DND-41 (cell line): ENCODE data around the gene TIMMDC1.

ENCODE experiments used
- ATAC-seq: fragments of 200-7000 bp; cut with Tn5 transposase; 3 replicates; pipeline ENCODE4 v1.9.1; 2021; ENCODE audit warnings: low read depth; ENCODE audit not compliant: insufficient read depth
- DNase-seq: peaks from one replicate; pipeline ENCODE4 v3.0.0-alpha.2; 2020
- H2AFZ ChIP-seq: 2 replicates; pipeline ENCODE4 v1.6.0; 2012; ENCODE audit warnings: low read depth, low read length
- H3K27ac ChIP-seq: 2 replicates; pipeline ENCODE4 v1.5.1; 2012; ENCODE audit warnings: low read length, inconsistent platforms
- H3K27me3 ChIP-seq: fragments of 200-600 bp; sonication (generic); 2 replicates; pipeline ENCODE4 v1.6.0; 2012; ENCODE audit warnings: low read length, mild to moderate bottlenecking, inconsistent platforms; ENCODE audit not compliant: insufficient read depth, poor library complexity
- H3K36me3 ChIP-seq: 2 replicates; pipeline ENCODE4 v1.5.1; 2012; ENCODE audit warnings: low read length, inconsistent platforms; ENCODE audit not compliant: insufficient read depth
- H3K4me1 ChIP-seq: 2 replicates; pipeline ENCODE4 v1.5.1; 2012; ENCODE audit warnings: mild to moderate bottlenecking, low read length; ENCODE audit not compliant: insufficient read depth
- H3K4me2 ChIP-seq: 2 replicates; pipeline ENCODE4 v1.6.0; 2012; ENCODE audit warnings: mild to moderate bottlenecking, moderate library complexity, low read length, inconsistent platforms; ENCODE audit not compliant: insufficient read depth
- H3K4me3 ChIP-seq, 2 experiments: fragments of 200-600 bp in 1 of 2; shearing (Covaris generic) in 1 of 2; 2 replicates each; pipeline ENCODE4 v1.5.1; 2012 to 2016; ENCODE audit warnings: inconsistent platforms in 2 of 2, low read length in 2 of 2, mild to moderate bottlenecking in 2 of 2, low read depth in 1 of 2, moderate library complexity in 1 of 2
- H3K79me2 ChIP-seq: 2 replicates; pipeline ENCODE4 v1.6.0; 2012; ENCODE audit warnings: low read length, inconsistent platforms; ENCODE audit not compliant: insufficient read depth
- H3K9ac ChIP-seq: 2 replicates; pipeline ENCODE4 v1.6.0; 2012; ENCODE audit warnings: low read depth, mild to moderate bottlenecking, inconsistent platforms, low read length, moderate library complexity
- H3K9me3 ChIP-seq: 2 replicates; pipeline ENCODE4 v1.5.1; 2012; ENCODE audit warnings: low read length, moderate library complexity, mild to moderate bottlenecking, inconsistent platforms; ENCODE audit not compliant: insufficient read depth, severe bottlenecking
- H4K20me1 ChIP-seq: 2 replicates; pipeline ENCODE4 v1.6.0; 2012; ENCODE audit warnings: low read length; ENCODE audit not compliant: insufficient read depth
- EZH2 ChIP-seq: IDR thresholded peaks from 3 replicates; pipeline ENCODE4 v1.6.1; 2012; ENCODE audit warnings: borderline replicate concordance, low read depth, mild to moderate bottlenecking, moderate library complexity, low read length, inconsistent platforms; ENCODE audit not compliant: severe bottlenecking
- TF ChIP-seq, protein P1 (sequence below): IDR thresholded peaks from 2 replicates; pipeline ENCODE4 v1.5.1; 2012; ENCODE audit warnings: borderline replicate concordance, low read length, moderate library complexity, mild to moderate bottlenecking; ENCODE audit not compliant: poor library complexity, severe bottlenecking; ENCODE audit errors: extremely low read depth

TIMMDC1 gene

GRCh38 chr3:119492810-119493209 is 5.5 kb upstream of the TIMMDC1 start:
- Histone ChIP-seq H3K4me3 (no peak overlapping the region), H3K79me2 (peaks cover 6% of the 10 kb centered on the region), H3K27ac (no peak overlapping the region), H3K27me3 (no peaks in the 10 kb centered on the region), H3K9ac (no peak overlapping the region), H2AFZ (no peak overlapping the region), H3K36me3 (peaks cover 37% of the 10 kb centered on the region), H3K4me2 (no peak overlapping the region), H4K20me1 (no peaks in the 10 kb centered on the region), H3K9me3 (no peaks in the 10 kb centered on the region), H3K4me1 (peaks cover 13% of the 10 kb centered on the region)
- TF ChIP-seq, protein P1, sequence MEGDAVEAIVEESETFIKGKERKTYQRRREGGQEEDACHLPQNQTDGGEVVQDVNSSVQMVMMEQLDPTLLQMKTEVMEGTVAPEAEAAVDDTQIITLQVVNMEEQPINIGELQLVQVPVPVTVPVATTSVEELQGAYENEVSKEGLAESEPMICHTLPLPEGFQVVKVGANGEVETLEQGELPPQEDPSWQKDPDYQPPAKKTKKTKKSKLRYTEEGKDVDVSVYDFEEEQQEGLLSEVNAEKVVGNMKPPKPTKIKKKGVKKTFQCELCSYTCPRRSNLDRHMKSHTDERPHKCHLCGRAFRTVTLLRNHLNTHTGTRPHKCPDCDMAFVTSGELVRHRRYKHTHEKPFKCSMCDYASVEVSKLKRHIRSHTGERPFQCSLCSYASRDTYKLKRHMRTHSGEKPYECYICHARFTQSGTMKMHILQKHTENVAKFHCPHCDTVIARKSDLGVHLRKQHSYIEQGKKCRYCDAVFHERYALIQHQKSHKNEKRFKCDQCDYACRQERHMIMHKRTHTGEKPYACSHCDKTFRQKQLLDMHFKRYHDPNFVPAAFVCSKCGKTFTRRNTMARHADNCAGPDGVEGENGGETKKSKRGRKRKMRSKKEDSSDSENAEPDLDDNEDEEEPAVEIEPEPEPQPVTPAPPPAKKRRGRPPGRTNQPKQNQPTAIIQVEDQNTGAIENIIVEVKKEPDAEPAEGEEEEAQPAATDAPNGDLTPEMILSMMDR: no peak
- TF ChIP-seq EZH2: no peak
- no peak for ATAC-seq
- no peak for DNase-seq

GRCh38 chr3:119494597-119494996 is 3.8 kb upstream of the TIMMDC1 start:
- DNase-seq (no peak), ATAC-seq (no peak)
- no peak for TF ChIP-seq EZH2
- TF ChIP-seq, protein P1: peak; percentile 4
- no peaks in the 10 kb centered on the region for H3K27me3 ChIP-seq
- H3K79me2 ChIP-seq: peaks cover 20% of the 10 kb centered on the region
- no peak overlapping the region for H3K4me2 ChIP-seq
- H3K4me3 ChIP-seq: no peak overlapping the region
- no peak overlapping the region for H3K9ac ChIP-seq
- H4K20me1 ChIP-seq: no peaks in the 10 kb centered on the region
- peaks cover 18% of the 10 kb centered on the region for H3K4me1 ChIP-seq
- peaks cover 20% of the 10 kb centered on the region for H3K36me3 ChIP-seq
- no peak overlapping the region for H3K27ac ChIP-seq
- H3K9me3 ChIP-seq: no peaks in the 10 kb centered on the region
- H2AFZ ChIP-seq: no peak overlapping the region

DNA sequence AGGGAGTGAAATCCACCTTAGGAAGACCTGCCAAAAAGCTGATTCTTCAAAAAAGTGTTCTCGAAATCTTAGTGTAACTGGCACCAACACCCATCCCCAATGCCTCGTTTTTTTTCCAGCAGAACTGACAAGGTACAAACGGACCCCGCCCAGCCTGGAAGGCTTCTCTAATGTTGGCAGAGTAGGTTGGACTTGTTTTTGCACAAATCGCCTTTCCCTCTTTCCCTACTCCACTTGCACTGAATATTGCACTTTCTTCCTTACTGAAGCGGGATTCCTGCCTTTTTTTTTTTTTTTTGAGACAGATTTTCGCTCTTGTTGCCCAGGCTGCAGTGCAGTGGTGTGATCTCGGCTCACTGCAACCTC is 544 bp upstream of the TIMMDC1 start:
- no peak for DNase-seq
- Histone ChIP-seq H3K27me3 (no peaks in the 10 kb centered on the region), H3K4me3 (peak overlapping the region; percentile 65 to 88; a peak in 3 of 4 replicates), H4K20me1 (no peaks in the 10 kb centered on the region), H3K27ac (peak overlapping the region; percentile 77), H3K9ac (peak overlapping the region; percentile 81), H3K36me3 (peaks cover 3% of the 10 kb centered on the region; the same call in 1 of the 2 replicates), H3K79me2 (peaks cover 39% of the 10 kb centered on the region), H3K4me1 (peaks cover 35% of the 10 kb centered on the region), H3K9me3 (no peaks in the 10 kb centered on the region), H2AFZ (peak overlapping the region; percentile 80), H3K4me2 (peak overlapping the region; percentile 84)
- TF ChIP-seq, protein P1: no peak
- TF ChIP-seq EZH2: no peak
- ATAC-seq: no peak; the same call in 1 of the 3 replicates

DNA sequence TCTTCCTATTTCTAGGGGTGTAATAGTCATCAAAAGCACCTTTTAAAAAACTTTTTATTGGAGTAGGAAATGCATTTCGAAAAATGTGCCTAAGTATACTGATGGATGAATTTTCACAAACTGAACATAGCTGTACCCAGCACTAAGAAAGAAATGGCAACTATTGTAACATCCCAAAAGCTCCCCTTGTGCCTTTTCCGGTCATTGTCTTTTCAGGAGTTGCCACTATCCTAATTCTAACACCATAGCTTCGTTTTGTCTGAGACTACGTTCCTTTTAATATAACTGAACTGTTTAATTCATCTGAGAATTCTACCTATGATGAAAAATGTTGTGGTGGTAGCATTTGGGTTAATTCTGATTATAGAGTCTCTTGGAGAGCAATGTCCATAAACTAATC is 1.9 kb downstream of the TIMMDC1 start:
- Histone ChIP-seq H3K36me3 (peaks cover 21% of the 10 kb centered on the region), H3K4me1 (peaks cover 35% of the 10 kb centered on the region), H3K4me3 (peak overlapping the region in 1 of 2 experiments; percentile 88; a peak in 1 of 4 replicates), H3K9ac (no peak overlapping the region), H3K4me2 (peak overlapping the region; percentile 78), H2AFZ (no peak overlapping the region), H4K20me1 (no peaks in the 10 kb centered on the region), H3K9me3 (no peaks in the 10 kb centered on the region), H3K27me3 (no peaks in the 10 kb centered on the region), H3K79me2 (peaks cover 42% of the 10 kb centered on the region), H3K27ac (no peak overlapping the region)
- no peak for DNase-seq
- no peak for TF ChIP-seq EZH2
- TF ChIP-seq, protein P1: no peak
- ATAC-seq: no peak
